Endothelial cell (in vitro differentiated cells): Measurements from ENCODE around the gene ARHGAP15. TPM values are rescaled to one million over a fixed set of nuclear protein-coding genes. Genes with fewer than 3 reads are reported as not detected.

ENCODE experiments used
- DNase-seq: peaks from one replicate; pipeline ENCODE4 v3.0.0; 2021; ENCODE audit warnings: low spot score
- H3K27ac Mint-ChIP-seq: one replicate; pipeline ENCODE4 v1.8.0; 2021; ENCODE audit warnings: mixed read lengths, inconsistent platforms; ENCODE audit not compliant: unreplicated experiment
- H3K27me3 Mint-ChIP-seq: one replicate; pipeline ENCODE4 v1.8.0; 2021; ENCODE audit warnings: mild to moderate bottlenecking, moderate library complexity, mixed read lengths, inconsistent platforms; ENCODE audit not compliant: unreplicated experiment
- H3K36me3 Mint-ChIP-seq: one replicate; pipeline ENCODE4 v1.8.0; 2021; ENCODE audit warnings: mild to moderate bottlenecking, low read depth, mixed read lengths, inconsistent platforms; ENCODE audit not compliant: unreplicated experiment
- H3K4me1 Mint-ChIP-seq: one replicate; pipeline ENCODE4 v1.8.0; 2021; ENCODE audit warnings: mild to moderate bottlenecking, mixed read lengths, inconsistent platforms; ENCODE audit not compliant: unreplicated experiment
- H3K4me3 Mint-ChIP-seq: one replicate; pipeline ENCODE4 v1.8.0; 2021; ENCODE audit warnings: mild to moderate bottlenecking, mixed read lengths, inconsistent platforms; ENCODE audit not compliant: unreplicated experiment
- H3K9me3 Mint-ChIP-seq: one replicate; pipeline ENCODE4 v1.8.0; 2021; ENCODE audit warnings: mixed read lengths, inconsistent platforms; ENCODE audit not compliant: unreplicated experiment
- CTCF ChIP-seq: fragments of 200-600 bp; sonication (generic); IDR thresholded peaks from one replicate; pipeline ENCODE4 v1.5.0; 2021; ENCODE audit warnings: antibody characterized with exemption; ENCODE audit not compliant: unreplicated experiment
- total RNA-seq: library from RNA; stranded (reverse); fragmentation: NEBNext Ultra II Directional; extraction: Animal tissue kit (Norgen Biotek cat#: 25700); gene quantifications from one replicate; pipeline ENCODE4 v1.2.1, GENCODE V29; 2021; ENCODE audit not compliant: unreplicated experiment

The ARHGAP15 gene
- total RNA-seq, 1 donor from 2014 or later = not detected

DNA sequence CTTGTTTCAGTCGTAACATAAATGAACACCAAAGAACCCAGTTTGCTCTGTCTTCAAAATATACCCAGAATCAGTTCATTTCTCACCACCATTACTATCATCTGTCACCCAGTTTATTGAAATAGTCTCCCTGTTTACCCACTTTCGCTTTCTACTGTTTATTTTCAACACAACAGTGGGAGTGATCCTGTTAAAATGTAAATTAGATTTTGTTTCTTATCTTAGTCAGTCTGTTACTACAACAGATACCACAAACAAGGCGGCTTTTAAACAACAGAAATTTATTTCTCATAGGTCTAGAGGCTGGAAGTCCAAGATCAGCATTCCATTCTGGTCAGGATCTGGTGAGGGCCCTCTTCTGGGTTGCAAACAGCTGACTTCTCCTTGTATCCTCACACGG, 74.8 kb downstream of the ARHGAP15 start:
- no peak for TF ChIP-seq CTCF
- Mint-ChIP-seq H3K9me3 (no peaks in the 10 kb centered on the region), H3K27me3 (peaks cover 1% of the 10 kb centered on the region), H3K27ac (no peak overlapping the region), H3K4me1 (no peaks in the 10 kb centered on the region), H3K36me3 (no peaks in the 10 kb centered on the region), H3K4me3 (no peak overlapping the region)
- no peak for DNase-seq

DNA sequence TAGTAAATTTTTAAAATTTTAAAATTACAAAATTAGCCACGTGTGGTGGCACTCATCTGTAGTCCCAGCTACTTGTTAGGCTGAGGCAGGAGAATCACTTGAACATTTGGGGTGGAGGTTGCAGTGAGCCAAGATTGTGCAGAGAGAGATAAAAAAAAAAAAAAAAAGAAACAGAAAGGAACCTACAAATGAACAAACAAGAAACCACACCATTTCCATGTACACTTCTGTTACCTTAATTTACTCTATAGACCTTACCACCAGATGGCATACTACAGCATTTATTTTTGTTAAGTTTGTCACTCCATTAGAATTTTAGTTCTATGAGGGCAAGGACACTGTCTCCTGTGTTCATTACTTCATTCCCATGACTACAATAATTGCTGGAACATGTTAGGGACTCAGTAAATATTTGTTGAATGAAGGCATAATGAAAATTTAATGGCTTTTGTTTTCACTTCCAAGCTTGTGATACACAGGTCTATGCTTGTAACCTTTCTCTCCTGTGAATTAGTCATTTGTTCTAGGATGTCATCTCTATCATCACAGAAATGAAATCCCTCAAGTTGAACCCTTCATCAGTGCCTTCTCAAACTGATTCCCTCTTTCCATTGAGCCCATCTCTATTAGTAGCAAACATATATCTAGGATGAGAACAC, 76.0 kb downstream of the ARHGAP15 start:
- Mint-ChIP-seq H3K4me1 (no peaks in the 10 kb centered on the region), H3K9me3 (no peaks in the 10 kb centered on the region)

DNA sequence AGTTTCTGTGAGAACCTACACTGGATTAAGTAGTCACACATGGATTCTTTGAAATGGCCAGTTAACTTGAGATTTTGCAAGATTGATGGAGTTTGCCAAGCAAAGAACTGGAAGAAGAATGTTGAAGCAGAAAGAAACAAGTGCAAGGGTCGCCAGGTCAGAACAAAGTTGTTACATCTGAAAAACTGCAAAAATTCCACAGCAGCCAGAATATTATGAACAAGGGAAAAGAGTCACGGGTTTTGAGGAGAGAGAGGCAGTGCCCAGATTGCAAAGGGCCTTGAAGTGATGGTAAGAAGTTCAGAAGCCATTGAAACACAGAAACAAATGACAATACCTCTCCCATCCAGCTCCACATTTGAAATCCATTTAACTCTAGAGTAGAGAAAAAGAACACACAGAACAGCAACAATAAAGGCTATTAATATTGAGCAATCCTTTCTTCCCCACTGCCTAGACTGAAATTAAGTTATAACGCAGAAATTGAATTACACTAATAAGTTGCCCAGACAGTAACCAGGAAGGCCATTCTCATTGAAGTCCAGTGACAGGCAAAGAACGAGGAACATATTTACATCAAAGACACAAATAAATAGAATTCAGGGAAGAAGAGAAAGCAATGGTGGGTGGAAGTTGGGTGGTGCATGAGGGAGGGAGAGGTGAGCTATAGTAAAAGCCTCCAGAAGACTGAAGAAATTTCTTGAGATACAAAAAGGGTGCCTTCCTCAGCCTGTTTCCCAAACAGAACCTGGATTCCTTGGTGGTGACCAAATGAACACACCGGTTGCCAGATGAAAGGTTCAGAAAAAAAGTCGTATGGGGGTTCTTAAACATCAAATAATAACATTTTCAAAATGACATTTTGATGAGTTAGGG, 80.6 kb downstream of the ARHGAP15 start:
- no peak overlapping the region for H3K4me3 Mint-ChIP-seq
- no peak for DNase-seq
- no peak overlapping the region for H3K27ac Mint-ChIP-seq
- no peaks in the 10 kb centered on the region for H3K36me3 Mint-ChIP-seq
- H3K4me1 Mint-ChIP-seq = no peaks in the 10 kb centered on the region
- TF ChIP-seq CTCF = no peak
- peaks cover 3% of the 10 kb centered on the region for H3K27me3 Mint-ChIP-seq
- H3K9me3 Mint-ChIP-seq = no peaks in the 10 kb centered on the region

More for the DNA sequence above, 76.0 kb downstream of the ARHGAP15 start:
- no peaks in the 10 kb centered on the region for H3K36me3 Mint-ChIP-seq
- no peak overlapping the region for H3K27ac Mint-ChIP-seq
- DNase-seq = no peak
- TF ChIP-seq CTCF = no peak
- H3K27me3 Mint-ChIP-seq = peaks cover under 1% of the 10 kb centered on the region
- no peak overlapping the region for H3K4me3 Mint-ChIP-seq

- no peaks in the 10 kb centered on the region for H3K4me1 Mint-ChIP-seq
- peaks cover 3% of the 10 kb centered on the region for H3K27me3 Mint-ChIP-seq
- TF ChIP-seq CTCF = no peak
- no peaks in the 10 kb centered on the region for H3K36me3 Mint-ChIP-seq
- H3K4me3 Mint-ChIP-seq = no peak overlapping the region
- H3K27ac Mint-ChIP-seq = no peak overlapping the region
- H3K9me3 Mint-ChIP-seq = no peaks in the 10 kb centered on the region
- DNase-seq = no peak
Observed at GRCh38 chr2:143210446-143210819, 81.2 kb downstream of the ARHGAP15 start.
